UCSD-AML1 (cell line): ENCODE data around the gene DGKB.
"Not testable (repeated sequence)": the region's sequence is repeated elsewhere in the genome, so short reads cannot be mapped to it uniquely, and the experiment has no call there.

ENCODE experiments used
- DNase-seq: peaks from one replicate; lab custom pipeline; 2025; ENCODE audit not compliant: unreplicated experiment; lab: John Stamatoyannopoulos, UW

The DGKB gene

GRCh38 chr7:14487701-14488395 lies 414.7 kb downstream of the DGKB start:
- no peak for DNase-seq

GRCh38 chr7:14483663-14484062 lies 418.9 kb downstream of the DGKB start:
- DNase-seq = no peak

- DNase-seq = no peak
These were observed 422.3 kb downstream of the DGKB start for GRCh38 chr7:14480281-14480680.

GRCh38 chr7:14478834-14479510 lies 423.6 kb downstream of the DGKB start:
- no peak for DNase-seq

- not testable (repeated sequence) for DNase-seq
These were observed 440.8 kb downstream of the DGKB start for GRCh38 chr7:14461716-14462115.

GRCh38 chr7:14458846-14459245 lies 443.7 kb downstream of the DGKB start:
- DNase-seq = not testable (repeated sequence)

- peak; percentile 5 for DNase-seq
These were observed 444.7 kb downstream of the DGKB start for GRCh38 chr7:14457568-14458453.

- no peak for DNase-seq
These were observed 453.3 kb downstream of the DGKB start for GRCh38 chr7:14449291-14449690.

- no peak for DNase-seq
These were observed 455.7 kb downstream of the DGKB start for GRCh38 chr7:14446829-14447228.

GRCh38 chr7:14446219-14446618 lies 456.3 kb downstream of the DGKB start:
- no peak for DNase-seq

- no peak for DNase-seq
These were observed 464.2 kb downstream of the DGKB start for GRCh38 chr7:14438366-14438765.

GRCh38 chr7:14436878-14437277 lies 465.7 kb downstream of the DGKB start:
- no peak for DNase-seq

- DNase-seq = no peak
These were observed 469.6 kb downstream of the DGKB start for GRCh38 chr7:14432924-14433323.

- no peak for DNase-seq
These were observed 471.6 kb downstream of the DGKB start for GRCh38 chr7:14430926-14431325.

- DNase-seq = no peak
These were observed 477.0 kb downstream of the DGKB start for GRCh38 chr7:14425559-14425958.

- DNase-seq = no peak
These were observed 477.9 kb downstream of the DGKB start for GRCh38 chr7:14424675-14425074.

GRCh38 chr7:14420768-14421167 lies 481.8 kb downstream of the DGKB start:
- DNase-seq = no peak

GRCh38 chr7:14419531-14419930 lies 483.0 kb downstream of the DGKB start:
- DNase-seq = no peak

GRCh38 chr7:14418633-14419032 lies 483.9 kb downstream of the DGKB start:
- DNase-seq = no peak

- no peak for DNase-seq
These were observed 488.1 kb downstream of the DGKB start for GRCh38 chr7:14414274-14414986.
